Heart left ventricle (tissue), 13 donors: ENCODE data around the gene ASH1L.

Experiments used
- CTCF ChIP-seq, 12 donors: fragments of 200-600 bp; sonication (generic) in 4 of 12; IDR thresholded peaks; one replicate each; pipeline versions ENCODE4 v1.5.0 to v1.8.0; 2018 to 2022; ENCODE audit warnings: antibody characterized with exemption in 12 of 12, mild to moderate bottlenecking in 5 of 12
- POLR2A ChIP-seq, 2 donors: fragments of 450-650 bp; IDR thresholded peaks; one replicate each; pipeline ENCODE4 v1.6.1; 2017; ENCODE audit warnings: antibody characterized with exemption in 2 of 2, mild to moderate bottlenecking in 2 of 2, moderate library complexity in 2 of 2
- donor health status: ischemic (EF 13 %, LVEDD 7.1; RV severe dilation, severe dysfunction).
- donor health status: DM: no; HTN: yes; CAD: no.
- donor health status: DM: no; HTN: no; CAD: no.
- donor health status: ischemic (EF 25% LVEDD 6.9; RV normal size, moderate dysfunction).
- donor health status: ischemic (EF 25% LVEDD 5.7; RV mildly dilated, moderate dysfunction).
- donor health status: ischemic (EF 35%, LVEDD 5.7; RV mildly dilated, moderate dysfunction).
- donor health status: nonischemic (EF 11% LVEDD 7.7; RV severe dilation, severe dysfunction).
- donor health status: DM: yes; HTN: yes; CAD: no.
- donor health status: PGD.
- donor health status: ischemic (EF 29% LVEDD 5.4; RV normal size, mild dysfunction).
- donor health status: nonischemic (EF 23%, LVEDD 6.1; RV moderate dilation, normal function).

- TF ChIP-seq CTCF (IDR thresholded peaks at IDR 0.05) (no peak), POLR2A (IDR thresholded peaks at IDR 0.05) (no peak)
Measured at GRCh38 chr1:155454096-155454495, 108.5 kb downstream of the ASH1L start.
